ENCODE measurements around the gene FBXW10B.
"Not testable (repeated sequence)": the region's sequence is repeated elsewhere in the genome, so short reads cannot be mapped to it uniquely, and the experiment has no call there.

The FBXW10B gene

DNA sequence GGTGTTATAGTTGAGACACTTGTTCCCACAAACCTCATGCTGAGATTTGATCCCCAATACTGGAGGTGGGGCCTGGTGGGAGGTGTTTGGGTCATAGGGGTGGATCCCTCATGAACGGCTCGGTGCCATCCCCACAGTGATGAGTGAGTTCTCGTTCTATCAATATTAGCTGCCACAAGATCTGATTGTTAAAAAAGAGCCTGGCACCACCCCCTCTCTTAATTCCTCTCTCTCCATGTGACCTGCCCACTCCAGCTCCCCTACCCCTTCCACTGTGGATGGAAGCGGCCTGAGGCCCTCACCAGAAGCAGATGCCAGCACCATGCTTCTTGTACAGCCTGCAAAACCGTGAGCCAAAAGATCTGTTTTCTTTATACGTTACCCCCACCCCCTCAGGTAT is 33.5 kb upstream of the FBXW10B start:
- Histone ChIP-seq H3K9ac (ENCODE audit: low read length) (no peak overlapping the region), H3K36me3 (ENCODE audit: control insufficient read depth, insufficient read depth, low read length) (no peaks in the 10 kb centered on the region), H3K9me3 (ENCODE audit: control insufficient read depth, low read length) (no peaks in the 10 kb centered on the region), H3K27me3 (ENCODE audit: control insufficient read depth, insufficient read depth, low read length) (no peaks in the 10 kb centered on the region), H3K4me3 (ENCODE audit: low read length) (no peak overlapping the region), H3K4me1 (ENCODE audit: control insufficient read depth, insufficient read depth, low read length) (peaks cover 24% of the 10 kb centered on the region)

DNA sequence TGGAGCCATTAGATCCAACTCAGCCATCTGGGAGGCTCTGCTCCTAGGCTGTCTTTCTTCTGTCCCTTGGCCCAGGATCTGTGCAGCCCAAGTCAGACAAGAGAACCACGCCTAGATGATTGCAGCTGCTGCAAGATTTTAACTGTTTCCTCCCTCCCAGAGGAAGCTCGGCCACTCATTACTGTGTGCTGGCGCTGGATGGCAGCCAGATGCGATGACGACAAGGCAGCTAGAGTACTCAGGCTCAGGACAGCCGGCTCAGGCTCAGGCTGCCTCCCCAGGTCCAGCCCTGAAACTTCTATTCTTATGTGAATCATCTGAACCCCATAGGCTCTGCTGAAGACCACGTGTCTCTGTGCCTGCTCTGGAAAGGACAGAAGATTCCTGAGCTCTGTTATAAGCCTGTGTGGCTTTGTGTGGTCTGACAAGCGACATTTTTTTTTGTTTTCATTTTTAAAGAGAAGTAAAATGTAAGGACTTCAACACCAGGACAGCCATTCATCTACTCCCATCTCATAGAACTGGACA is 32.1 kb upstream of the FBXW10B start:
- peaks cover 19% of the 10 kb centered on the region for H3K4me1 ChIP-seq (ENCODE audit: control insufficient read depth, insufficient read depth, low read length)
- H3K36me3 ChIP-seq (ENCODE audit: control insufficient read depth, insufficient read depth, low read length), result no peaks in the 10 kb centered on the region
- peak overlapping the region; percentile 95 for H3K4me3 ChIP-seq (ENCODE audit: low read length)
- H3K9ac ChIP-seq (ENCODE audit: low read length), result peak overlapping the region; percentile 86
- no peaks in the 10 kb centered on the region for H3K27me3 ChIP-seq (ENCODE audit: control insufficient read depth, insufficient read depth, low read length)
- H3K9me3 ChIP-seq (ENCODE audit: control insufficient read depth, low read length), result no peaks in the 10 kb centered on the region

DNA sequence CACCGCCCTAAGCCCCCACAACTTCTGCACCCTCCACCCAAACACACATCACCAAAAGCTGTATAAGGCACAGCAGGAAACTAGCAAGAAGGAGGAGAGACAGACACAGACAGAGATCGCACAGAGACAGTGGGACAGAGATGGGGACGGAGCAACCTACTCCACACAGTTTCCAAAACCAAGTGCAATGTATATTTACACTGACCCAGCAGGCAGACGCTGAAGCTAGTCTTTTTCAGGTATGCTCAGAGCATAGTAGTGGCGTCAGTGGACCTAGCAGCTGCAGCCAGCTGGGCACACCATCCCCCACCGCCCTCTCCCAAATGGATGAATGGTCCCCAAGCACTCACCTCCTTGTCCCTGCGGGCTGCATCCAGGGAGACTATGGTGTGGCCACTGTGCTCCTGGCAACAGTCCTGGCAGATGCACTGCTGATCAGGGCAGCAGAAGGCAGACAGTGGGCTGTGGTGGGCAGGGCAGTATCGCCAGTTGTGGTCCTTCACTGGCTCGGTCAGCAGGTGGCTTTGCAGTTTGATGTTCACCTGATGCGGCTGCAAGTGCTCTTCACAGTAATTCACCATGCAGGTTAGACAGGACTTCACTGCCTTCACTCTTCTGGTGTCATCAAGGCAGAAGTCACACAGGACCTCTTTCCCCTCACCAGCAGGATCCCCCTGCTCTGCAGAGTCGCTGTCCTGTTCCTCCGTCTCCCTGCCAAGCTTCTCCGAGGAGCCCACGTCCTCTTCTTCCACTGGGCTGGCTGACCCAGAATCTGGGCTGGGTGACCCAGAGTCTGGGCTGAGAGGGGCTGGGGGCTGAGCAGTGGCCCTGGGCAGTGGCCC is 31.5 kb upstream of the FBXW10B start:
- no peaks in the 10 kb centered on the region for H3K36me3 ChIP-seq (ENCODE audit: control insufficient read depth, insufficient read depth, low read length)
- no peaks in the 10 kb centered on the region for H3K9me3 ChIP-seq (ENCODE audit: control insufficient read depth, low read length)
- H3K4me3 ChIP-seq (ENCODE audit: low read length), result peak overlapping the region; percentile 95
- peaks cover 14% of the 10 kb centered on the region for H3K4me1 ChIP-seq (ENCODE audit: control insufficient read depth, insufficient read depth, low read length)
- H3K9ac ChIP-seq (ENCODE audit: low read length), result peak overlapping the region; percentile 86
- H3K27me3 ChIP-seq (ENCODE audit: control insufficient read depth, insufficient read depth, low read length), result no peaks in the 10 kb centered on the region

DNA sequence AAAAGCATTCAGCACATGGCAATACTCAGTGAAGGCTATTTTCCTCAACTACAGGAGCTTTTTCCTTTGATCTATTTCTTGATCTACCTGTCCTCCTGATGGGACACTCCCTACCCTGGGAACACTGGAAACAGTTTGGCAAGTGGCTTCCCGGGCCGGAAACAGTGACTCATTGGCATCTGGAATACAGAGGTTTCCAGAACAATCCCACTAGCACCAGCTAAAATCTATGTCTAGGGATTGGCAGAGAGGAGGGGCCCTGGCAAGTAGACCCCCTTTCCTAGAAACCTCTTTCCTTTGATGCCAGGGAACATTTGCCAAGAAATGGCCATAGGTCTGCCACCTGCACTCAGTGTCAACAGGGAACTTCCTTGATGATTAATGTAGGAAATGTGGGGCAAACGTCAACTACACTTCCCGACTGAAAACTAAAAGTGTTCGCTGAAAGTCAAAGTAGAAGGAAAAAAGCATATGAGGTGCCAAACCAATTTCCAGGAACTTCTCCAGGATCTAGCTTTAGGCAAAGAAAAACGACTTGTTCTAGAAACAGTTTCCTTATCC is 30.4 kb upstream of the FBXW10B start:
- no peaks in the 10 kb centered on the region for H3K27me3 ChIP-seq (ENCODE audit: control insufficient read depth, insufficient read depth, low read length)
- peaks cover 12% of the 10 kb centered on the region for H3K4me1 ChIP-seq (ENCODE audit: control insufficient read depth, insufficient read depth, low read length)
- H3K9ac ChIP-seq (ENCODE audit: low read length), result peak overlapping the region; percentile 86
- no peaks in the 10 kb centered on the region for H3K9me3 ChIP-seq (ENCODE audit: control insufficient read depth, low read length)
- H3K4me3 ChIP-seq (ENCODE audit: low read length), result peak overlapping the region; percentile 95
- H3K36me3 ChIP-seq (ENCODE audit: control insufficient read depth, insufficient read depth, low read length), result no peaks in the 10 kb centered on the region

DNA sequence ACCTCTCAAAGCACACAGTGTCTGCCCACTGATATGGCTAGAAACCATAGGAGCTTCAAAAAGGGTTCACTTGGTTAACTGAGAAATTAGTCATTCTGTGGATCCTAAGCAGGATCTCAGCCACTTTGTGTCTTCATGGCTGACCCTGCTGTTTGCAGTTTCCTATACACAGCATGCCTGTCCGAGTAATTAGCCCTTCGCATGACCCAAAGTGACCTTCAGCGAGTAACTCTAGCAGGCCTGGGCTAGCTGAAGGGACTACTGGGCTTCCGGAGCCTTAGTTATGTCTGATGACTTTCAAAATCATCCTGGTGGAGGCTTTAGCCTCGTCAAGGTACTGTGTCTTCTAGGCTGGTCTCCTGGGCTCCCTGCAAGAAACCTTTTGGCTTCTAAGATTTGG is 28.9 kb upstream of the FBXW10B start:
- Histone ChIP-seq H3K4me1 (ENCODE audit: control insufficient read depth, insufficient read depth, low read length) (peaks cover 12% of the 10 kb centered on the region), H3K4me3 (ENCODE audit: low read length) (peak overlapping the region; percentile 3), H3K9ac (ENCODE audit: low read length) (peak overlapping the region; percentile 86)

DNA sequence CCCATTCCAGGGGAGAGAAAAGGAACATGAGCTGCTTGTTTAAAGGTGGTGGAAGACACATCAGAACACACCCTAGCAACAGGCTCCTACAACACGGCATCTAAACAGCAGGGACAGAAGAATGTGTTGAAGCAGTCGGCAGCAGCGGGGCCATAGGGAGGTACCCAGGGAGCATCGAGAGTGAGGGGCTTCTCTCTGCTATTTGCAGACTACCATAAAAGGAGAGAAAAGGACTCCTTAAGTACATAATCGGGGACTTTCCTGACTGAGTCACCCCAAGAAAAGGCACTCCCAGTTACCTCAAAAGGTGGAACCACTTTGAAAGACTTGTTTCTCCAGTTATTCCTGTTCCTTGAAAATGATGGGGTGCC is 26.4 kb upstream of the FBXW10B start:
- not testable (repeated sequence) for H3K36me3 ChIP-seq (ENCODE audit: control insufficient read depth, insufficient read depth, low read length)
- peak overlapping the region; percentile 59 for H3K9ac ChIP-seq (ENCODE audit: low read length)

More for the DNA sequence above, 28.9 kb upstream of the FBXW10B start:
- Histone ChIP-seq H3K27me3 (ENCODE audit: control insufficient read depth, insufficient read depth, low read length) (no peaks in the 10 kb centered on the region), H3K36me3 (ENCODE audit: control insufficient read depth, insufficient read depth, low read length) (no peaks in the 10 kb centered on the region), H3K9me3 (ENCODE audit: control insufficient read depth, low read length) (no peaks in the 10 kb centered on the region)

DNA sequence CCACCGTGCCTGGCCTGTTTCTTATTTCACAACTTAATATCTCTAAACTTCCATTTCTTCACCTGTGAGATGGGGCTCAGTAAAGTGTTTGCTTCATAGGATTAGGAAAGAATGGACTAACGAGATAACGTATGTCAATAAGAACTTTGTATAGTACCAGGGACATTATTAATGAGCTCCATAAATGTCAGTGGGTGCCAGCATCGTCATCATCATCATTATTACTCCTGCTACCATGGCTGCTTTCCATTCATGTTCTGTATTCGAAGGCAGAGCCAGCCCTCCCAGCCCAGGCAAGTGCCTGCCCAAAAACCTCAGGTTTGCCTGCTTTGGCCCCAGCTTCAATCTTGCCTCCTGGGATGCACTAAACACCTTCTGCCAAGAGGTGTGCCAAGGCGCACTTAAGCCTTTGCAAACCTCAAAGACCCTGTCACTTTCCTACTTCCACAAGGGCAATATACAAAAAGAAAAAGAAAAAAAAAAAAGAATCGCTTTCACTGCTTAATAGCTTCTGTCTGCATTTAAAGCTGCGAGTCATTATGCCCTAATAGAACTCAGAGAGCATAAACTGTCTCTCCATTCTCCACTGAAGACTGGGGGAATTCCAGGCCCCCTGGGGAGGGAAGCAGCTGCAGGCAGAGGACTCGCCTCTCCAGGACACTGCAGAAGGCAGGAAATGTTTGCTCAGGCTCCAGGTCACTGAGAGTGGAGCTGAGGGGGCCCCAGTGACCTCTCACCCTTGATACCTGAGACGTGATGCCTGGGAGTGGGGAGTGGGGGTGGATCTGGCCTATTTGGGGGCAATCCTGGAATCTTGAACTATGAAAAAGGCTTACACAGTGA is 25.8 kb upstream of the FBXW10B start:
- H3K4me3 ChIP-seq (ENCODE audit: low read length), result not testable (repeated sequence)

More for the DNA sequence above, 26.4 kb upstream of the FBXW10B start:
- not testable (repeated sequence) for H3K27me3 ChIP-seq (ENCODE audit: control insufficient read depth, insufficient read depth, low read length); H3K9me3 ChIP-seq (ENCODE audit: control insufficient read depth, low read length); H3K4me3 ChIP-seq (ENCODE audit: low read length)
- H3K4me1 ChIP-seq (ENCODE audit: control insufficient read depth, insufficient read depth, low read length), result peaks cover 12% of the 10 kb centered on the region

DNA sequence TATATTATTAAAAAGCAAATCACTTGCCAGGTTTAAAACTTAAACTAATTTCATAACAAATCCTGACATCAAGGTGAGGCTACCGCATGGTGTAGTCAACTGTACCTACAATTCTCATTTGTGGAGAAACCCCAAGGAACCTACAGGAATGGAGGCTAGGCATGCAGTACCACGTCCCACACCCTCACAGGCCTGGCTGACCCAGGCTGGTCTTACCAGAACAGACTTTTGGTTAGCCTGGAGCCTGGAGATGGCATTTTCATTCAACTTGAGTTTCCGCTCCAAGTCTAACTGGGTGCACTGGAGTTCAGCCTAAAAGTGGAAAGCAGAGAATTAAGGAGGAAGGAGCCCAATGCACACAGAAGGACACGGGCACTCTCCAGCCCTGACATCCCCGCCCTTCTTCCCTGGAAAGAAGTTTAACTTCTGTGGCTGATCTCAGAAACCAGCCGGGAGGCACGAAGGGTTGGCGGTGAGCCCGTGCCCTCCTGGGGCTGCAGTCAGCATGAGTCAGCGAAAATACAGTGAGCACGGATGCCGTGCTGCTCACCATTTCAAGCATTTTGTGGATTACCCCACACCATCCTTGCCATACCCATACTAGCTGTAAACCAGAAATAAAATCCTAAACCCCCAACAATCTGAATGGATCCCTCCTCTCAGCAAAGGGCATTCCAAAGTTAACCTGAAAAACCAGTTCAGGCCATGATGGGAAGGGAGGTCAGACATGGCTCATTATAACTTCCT is 23.2 kb upstream of the FBXW10B start:
- not testable (repeated sequence) for H3K4me3 ChIP-seq (ENCODE audit: low read length); H3K9ac ChIP-seq (ENCODE audit: low read length); H3K27me3 ChIP-seq (ENCODE audit: control insufficient read depth, insufficient read depth, low read length); H3K9me3 ChIP-seq (ENCODE audit: control insufficient read depth, low read length); H3K36me3 ChIP-seq (ENCODE audit: control insufficient read depth, insufficient read depth, low read length)
- H3K4me1 ChIP-seq (ENCODE audit: control insufficient read depth, insufficient read depth, low read length), result peaks cover 12% of the 10 kb centered on the region

More for the DNA sequence above, 25.8 kb upstream of the FBXW10B start:
- Histone ChIP-seq H3K9ac (ENCODE audit: low read length) (peak overlapping the region; percentile 59), H3K4me1 (ENCODE audit: control insufficient read depth, insufficient read depth, low read length) (peaks cover 12% of the 10 kb centered on the region)
- not testable (repeated sequence) for H3K36me3 ChIP-seq (ENCODE audit: control insufficient read depth, insufficient read depth, low read length); H3K27me3 ChIP-seq (ENCODE audit: control insufficient read depth, insufficient read depth, low read length); H3K9me3 ChIP-seq (ENCODE audit: control insufficient read depth, low read length)

DNA sequence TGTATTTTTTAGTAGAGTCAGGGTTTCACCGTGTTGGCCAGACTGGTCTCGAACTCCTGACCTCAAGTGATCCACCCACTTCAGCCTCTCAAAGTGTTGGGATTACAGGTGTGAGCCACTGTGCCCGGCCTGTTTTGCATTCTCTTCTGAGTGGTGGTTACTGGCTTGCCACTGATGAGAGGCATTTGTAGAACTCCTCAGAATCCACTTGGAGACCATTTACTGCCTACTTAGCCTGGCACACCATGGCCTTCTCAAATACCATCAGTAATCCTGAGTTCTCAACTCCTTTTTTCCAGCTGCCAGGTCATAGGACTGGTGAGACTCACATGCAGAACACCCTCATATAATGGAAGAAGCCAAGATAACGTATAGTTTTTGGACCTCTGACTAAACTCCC is 22.5 kb upstream of the FBXW10B start:
- not testable (repeated sequence) for H3K9ac ChIP-seq (ENCODE audit: low read length); H3K4me3 ChIP-seq (ENCODE audit: low read length); H3K9me3 ChIP-seq (ENCODE audit: control insufficient read depth, low read length); H3K36me3 ChIP-seq (ENCODE audit: control insufficient read depth, insufficient read depth, low read length); H3K27me3 ChIP-seq (ENCODE audit: control insufficient read depth, insufficient read depth, low read length)
- H3K4me1 ChIP-seq (ENCODE audit: control insufficient read depth, insufficient read depth, low read length), result peaks cover 12% of the 10 kb centered on the region

DNA sequence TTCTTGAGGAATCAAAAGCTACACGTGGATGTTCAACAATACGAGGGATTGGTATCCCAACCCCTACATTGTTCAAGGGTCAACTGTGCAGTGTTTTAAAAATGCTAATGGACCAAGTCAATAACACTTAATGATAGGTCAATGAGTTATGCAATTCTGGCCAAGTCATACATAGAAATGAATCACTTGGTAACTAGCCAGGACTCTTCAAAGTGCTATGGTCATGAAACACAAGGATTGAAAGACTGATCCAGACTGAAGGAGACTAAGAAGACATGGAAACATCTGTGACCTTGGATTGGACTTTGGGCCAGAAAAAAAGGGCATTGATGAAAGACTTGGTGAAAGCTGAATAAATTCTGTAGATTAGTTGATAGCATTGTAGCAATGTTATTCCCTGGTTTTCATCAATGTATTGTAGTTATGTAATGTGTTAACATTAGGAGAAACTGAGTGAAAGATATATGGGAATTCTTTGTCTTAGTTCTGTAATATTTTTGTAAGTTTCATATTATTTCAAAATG is 11.5 kb upstream of the FBXW10B start:
- not testable (repeated sequence) for H3K4me3 ChIP-seq (ENCODE audit: low read length); H3K36me3 ChIP-seq (ENCODE audit: control insufficient read depth, insufficient read depth, low read length)

DNA sequence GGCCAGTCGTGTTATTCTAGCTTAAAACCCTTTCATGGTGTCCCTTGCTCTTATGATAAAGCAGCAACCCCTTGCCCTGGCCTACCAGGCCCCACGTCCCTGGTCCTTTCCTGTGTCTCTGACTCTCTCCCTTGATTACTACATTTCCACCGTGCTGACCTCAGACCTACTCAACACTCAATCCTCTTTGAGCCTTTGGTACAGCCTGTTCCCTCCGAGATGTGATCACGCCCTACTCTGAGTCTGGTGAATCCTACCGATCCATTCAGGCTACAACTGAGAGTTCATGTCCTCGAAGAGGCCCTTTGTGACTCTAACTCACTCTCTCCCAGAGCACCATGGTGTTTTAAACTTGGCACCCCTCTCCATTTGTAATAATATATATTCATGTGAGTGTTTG is 10.5 kb upstream of the FBXW10B start:
- H3K4me3 ChIP-seq (ENCODE audit: low read length); H3K27me3 ChIP-seq (ENCODE audit: control insufficient read depth, insufficient read depth, low read length); H3K36me3 ChIP-seq (ENCODE audit: control insufficient read depth, insufficient read depth, low read length); H3K4me1 ChIP-seq (ENCODE audit: control insufficient read depth, insufficient read depth, low read length); H3K9ac ChIP-seq (ENCODE audit: low read length); H3K9me3 ChIP-seq (ENCODE audit: control insufficient read depth, low read length): not testable (repeated sequence)

More for the DNA sequence above, 11.5 kb upstream of the FBXW10B start:
- H3K9me3 ChIP-seq (ENCODE audit: control insufficient read depth, low read length); H3K9ac ChIP-seq (ENCODE audit: low read length); H3K27me3 ChIP-seq (ENCODE audit: control insufficient read depth, insufficient read depth, low read length); H3K4me1 ChIP-seq (ENCODE audit: control insufficient read depth, insufficient read depth, low read length): not testable (repeated sequence)
